Right lobe of liver (tissue), 6 donors: ENCODE measurements around the gene SDHC. TPM values are rescaled to one million over a fixed set of nuclear protein-coding genes. Genes with fewer than 3 reads are reported as not detected.

Source experiments
- ATAC-seq, 4 donors: fragments of 200-7000 bp; cut with Tn5 transposase; one replicate each; pipeline ENCODE4 v1.9.1; 2020; ENCODE audit warnings: mild to moderate bottlenecking in 4 of 4, moderate library complexity in 4 of 4
- DNase-seq, 3 donors: peaks; one replicate each; pipeline ENCODE4 v3.0.0-alpha.2; 2020
- H3K27ac ChIP-seq, 3 donors: fragments of 200-600 bp; one replicate each; pipeline ENCODE4 v1.8.0; 2022
- H3K27me3 ChIP-seq, 2 donors: fragments of 200-600 bp; one replicate each; pipeline ENCODE4 v1.8.0; 2022
- H3K36me3 ChIP-seq, 4 donors: fragments of 200-600 bp; sonication (generic) in 1 of 4; one replicate each; pipeline versions ENCODE4 v1.5.1 to v1.8.0; 2017 to 2022; ENCODE audit warnings: control low read depth in 1 of 4
- H3K4me1 ChIP-seq, 4 donors: fragments of 200-600 bp; sonication (generic) in 1 of 4; one replicate each; pipeline versions ENCODE4 v1.5.1 to v1.8.0; 2017 to 2022; ENCODE audit warnings: control low read depth in 1 of 4
- H3K4me3 ChIP-seq, 3 donors: fragments of 200-600 bp; one replicate each; pipeline ENCODE4 v1.8.0; 2022
- H3K9me3 ChIP-seq, 4 donors: fragments of 200-600 bp; sonication (generic) in 1 of 4; one replicate each; pipeline versions ENCODE4 v1.5.1 to v1.8.0; 2017 to 2022; ENCODE audit warnings: control low read depth in 1 of 4
- CTCF ChIP-seq, 4 donors: fragments of 200-600 bp in 3 of 4; fragments of 450-650 bp in 1 of 4; IDR thresholded peaks; one replicate each; pipeline versions ENCODE4 v1.5.1 to v1.8.0; 2016 to 2022; ENCODE audit warnings: antibody characterized with exemption in 4 of 4, mild to moderate bottlenecking in 2 of 4
- POLR2A ChIP-seq: fragments of 450-650 bp; IDR thresholded peaks from one replicate; pipeline ENCODE4 v1.6.1; 2017; ENCODE audit warnings: antibody characterized with exemption, mild to moderate bottlenecking
- WGBS: methylation state at CpG from one replicate; pipeline ENCODE4 v1.1.6; 2018; ENCODE audit warnings: low coverage, low lambda C conversion rate; ENCODE audit not compliant: insufficient coverage; ENCODE audit errors: missing lambda C conversion rate; 5-methylcytosine and 5-hydroxymethylcytosine counted together
- intact Hi-C, 2 donors: fragments of 100-400 bp; cut with DNase I; formaldehyde crosslinking; loops; one replicate each; pipeline versions ENCODE4 v1.11.2 to v1.14.1; 2022
- total RNA-seq, 6 experiments: library from RNA; depleted of rRNA in 2 of 6; stranded (reverse); fragments of >200 nt in 2 of 6; fragmentation: NEBNext Ultra II Directional in 3 of 6; extraction: Animal tissue kit (Norgen Biotek cat#: 25700) in 3 of 6; gene quantifications; one replicate each; pipeline versions ENCODE4 v1.1.0 to v1.2.4, GENCODE V29; 2016 to 2023
- donor health status: DM: no; HTN: yes; CAD: no.
- donor health status: DM: no; HTN: no; CAD: no.
- donor health status: DM: no; HTN: no; CAD: no.
- donor health status: DM: no; HTN: yes; CAD: no.
- donor health status: DM: no; HTN: yes; CAD: no.

The SDHC gene
- total RNA-seq, 6 experiments from 2014 or later: 167 to 282 (median 235) TPM

GRCh38 chr1:161305867-161306519 is 8.2 kb upstream of the SDHC start:
- no peaks in the 10 kb centered on the region for H3K9me3 ChIP-seq
- DNase-seq: peak; percentile 84 to 91 (median 90)
- peak overlapping the region; percentile 44 to 63 (median 52) for H3K27ac ChIP-seq
- TF ChIP-seq POLR2A (peak; percentile 61), CTCF (IDR thresholded peaks at IDR 0.05) (peak in 2 of 4 donors; percentile 28 to 32)
- 1% methylated on average over 9 of the region's 31 CpGs for whole genome bisulfite sequencing
- peak; percentile 96 to 98 (median 98) for ATAC-seq
- intact Hi-C loops: no loop called here
- H3K36me3 ChIP-seq: no peaks in the 10 kb centered on the region
- H3K4me3 ChIP-seq: peak overlapping the region; percentile 64 to 81 (median 72)
- peaks cover 0 to 19% (median 0%) of the 10 kb centered on the region in 4 donors for H3K4me1 ChIP-seq
- H3K27me3 ChIP-seq: no peaks in the 10 kb centered on the region

GRCh38 chr1:161307230-161307768 is 6.9 kb upstream of the SDHC start:
- Histone ChIP-seq H3K36me3 (no peaks in the 10 kb centered on the region), H3K27me3 (no peaks in the 10 kb centered on the region), H3K27ac (peak overlapping the region in 2 of 3 donors; percentile 44 to 63), H3K9me3 (no peaks in the 10 kb centered on the region), H3K4me1 (peaks cover 0 to 19% (median 0%) of the 10 kb centered on the region in 4 donors), H3K4me3 (peak overlapping the region in 1 of 3 donors; percentile 81)
- intact Hi-C loops: no loop called here
- ATAC-seq (peak in 3 of 4 donors; percentile 1 to 43 (median 35)), DNase-seq (peak in 2 of 3 donors; percentile 54 to 64)
- WGBS: 93% methylated on average over 6 of the region's 7 CpGs
- TF ChIP-seq CTCF (IDR thresholded peaks at IDR 0.05) (no peak), POLR2A (peak; percentile 24)

GRCh38 chr1:161307892-161308638 is 6.1 kb upstream of the SDHC start:
- 73% methylated on average over 1 of the region's 2 CpGs for WGBS
- no peak for DNase-seq
- H3K36me3 ChIP-seq: no peaks in the 10 kb centered on the region
- no peak for ATAC-seq
- H3K4me3 ChIP-seq: no peak overlapping the region
- no peak for TF ChIP-seq POLR2A
- TF ChIP-seq CTCF (IDR thresholded peaks at IDR 0.05): no peak
- no peaks in the 10 kb centered on the region for H3K27me3 ChIP-seq
- peaks cover 0 to 19% (median 0%) of the 10 kb centered on the region in 4 donors for H3K4me1 ChIP-seq
- intact Hi-C loops: no loop called here
- peak overlapping the region in 1 of 3 donors; percentile 63 for H3K27ac ChIP-seq
- no peaks in the 10 kb centered on the region for H3K9me3 ChIP-seq

GRCh38 chr1:161309868-161310267 is 4.3 kb upstream of the SDHC start, which contains the start of gene MPZ:
MPZ (minus strand) TSS chr1:161309968; CDS start chr1:161309905, 63 bp downstream.
- H3K4me3 ChIP-seq: no peak within 1 kb of the TSS
- no peak within 1 kb of the TSS for H3K27ac ChIP-seq
- no peaks in the 10 kb centered on the region for H3K27me3 ChIP-seq
- no peak for ATAC-seq
- no peak for DNase-seq
- intact Hi-C loops: no loop called here
- no peak for TF ChIP-seq POLR2A
- no peaks in the 10 kb centered on the region for H3K9me3 ChIP-seq
- peaks cover 0 to 19% (median under 1%) of the 10 kb centered on the region in 4 donors for H3K4me1 ChIP-seq
- H3K36me3 ChIP-seq: no peaks in the 10 kb centered on the region
- 39% methylated on average over 2 of the region's 2 CpGs for WGBS
